Fibroblast of upper back skin (primary cell): ENCODE results near the gene KLF7.

ENCODE experiments used
- DNase-seq: peaks from one replicate; pipeline ENCODE4 v3.0.0-alpha.2; 2013

Gene KLF7

DNA sequence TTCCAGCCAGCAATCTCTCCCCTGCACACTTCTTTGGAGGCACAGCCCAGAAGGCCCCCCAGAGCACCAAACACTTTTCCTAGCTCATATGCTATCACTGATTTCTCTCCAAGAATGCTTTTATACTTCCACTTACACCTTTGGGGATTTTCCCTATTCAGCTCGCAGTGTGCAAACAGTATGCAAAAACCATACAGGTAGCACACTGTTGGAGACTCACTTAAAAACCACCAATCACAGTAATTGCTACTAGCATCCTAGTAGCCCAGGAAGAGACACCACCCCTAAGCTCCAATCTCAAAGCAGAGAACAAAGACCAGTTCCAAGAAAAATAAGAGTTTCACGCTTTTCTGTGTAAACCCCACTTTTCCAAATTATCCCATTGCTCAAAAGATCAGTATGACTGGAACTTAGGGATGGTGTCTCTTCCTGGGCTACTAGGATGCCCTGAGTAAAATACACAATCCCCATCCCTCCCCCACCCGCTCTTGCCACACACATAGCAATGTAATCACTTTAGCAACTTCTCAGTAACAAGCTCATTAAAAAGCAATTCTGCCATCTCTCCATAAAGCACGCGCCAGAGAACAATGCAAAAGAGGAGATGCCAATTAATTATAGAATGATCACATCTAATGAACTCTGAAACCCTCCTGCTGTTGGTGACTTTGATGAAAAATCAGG lies 43.0 kb downstream of the KLF7 start:
- DNase-seq: peak; percentile 32

DNA sequence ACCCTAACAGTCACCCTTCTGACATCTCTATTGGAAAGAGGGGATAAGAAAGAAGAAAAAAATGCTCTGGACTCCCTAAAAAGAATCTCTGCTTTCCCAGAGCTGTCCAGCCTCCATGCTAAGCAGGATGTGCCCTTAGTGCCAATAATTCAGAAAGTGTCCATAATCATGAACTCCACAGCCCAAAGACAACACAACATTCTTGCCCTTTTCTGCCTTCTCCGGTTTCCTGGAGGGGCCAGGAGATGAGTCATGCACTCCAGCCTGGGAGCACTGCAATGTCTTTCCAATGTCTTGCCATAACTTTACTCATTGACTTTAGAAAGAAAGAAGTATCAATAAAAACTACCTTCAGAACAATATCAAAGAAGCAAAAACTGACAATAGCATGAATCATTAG lies 44.0 kb downstream of the KLF7 start:
- DNase-seq: peak; percentile 78

DNA sequence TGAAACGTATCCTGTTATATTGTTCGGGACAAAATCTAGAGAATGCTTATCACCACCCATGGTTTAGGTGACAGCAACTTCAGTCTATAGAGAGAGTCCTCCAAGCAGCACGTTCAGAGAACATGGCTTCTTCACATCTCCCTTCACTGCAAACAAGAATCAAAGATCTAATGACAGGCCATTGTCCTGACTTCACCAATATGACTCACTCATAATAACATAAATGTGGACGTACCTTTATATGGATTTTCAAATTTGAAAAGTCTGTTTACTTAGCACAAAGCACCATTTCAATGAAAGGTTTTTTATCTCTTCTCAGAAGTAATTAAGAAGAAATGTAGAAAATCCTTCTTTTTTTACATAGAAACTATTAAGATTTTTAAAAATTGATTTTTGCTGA lies 46.7 kb downstream of the KLF7 start:
- DNase-seq: no peak

DNA sequence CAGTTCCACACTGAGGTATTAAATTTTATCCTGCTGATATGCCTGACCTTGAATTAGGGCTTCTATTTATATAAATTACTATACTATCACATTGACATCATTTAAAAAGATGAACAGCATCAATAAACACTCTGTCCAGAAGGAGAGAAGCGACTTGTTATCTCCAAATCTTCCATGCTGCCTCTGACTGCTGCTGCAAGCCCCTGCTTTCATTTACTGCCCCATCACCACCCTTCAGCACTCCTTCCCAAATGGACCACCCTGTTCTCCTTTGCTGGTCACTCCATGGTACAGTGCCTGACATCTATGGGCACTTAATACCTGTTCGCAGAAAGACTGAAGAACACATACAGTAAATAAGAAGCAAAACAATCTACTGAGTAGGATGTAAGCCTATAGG lies 48.1 kb downstream of the KLF7 start:
- no peak for DNase-seq

DNA sequence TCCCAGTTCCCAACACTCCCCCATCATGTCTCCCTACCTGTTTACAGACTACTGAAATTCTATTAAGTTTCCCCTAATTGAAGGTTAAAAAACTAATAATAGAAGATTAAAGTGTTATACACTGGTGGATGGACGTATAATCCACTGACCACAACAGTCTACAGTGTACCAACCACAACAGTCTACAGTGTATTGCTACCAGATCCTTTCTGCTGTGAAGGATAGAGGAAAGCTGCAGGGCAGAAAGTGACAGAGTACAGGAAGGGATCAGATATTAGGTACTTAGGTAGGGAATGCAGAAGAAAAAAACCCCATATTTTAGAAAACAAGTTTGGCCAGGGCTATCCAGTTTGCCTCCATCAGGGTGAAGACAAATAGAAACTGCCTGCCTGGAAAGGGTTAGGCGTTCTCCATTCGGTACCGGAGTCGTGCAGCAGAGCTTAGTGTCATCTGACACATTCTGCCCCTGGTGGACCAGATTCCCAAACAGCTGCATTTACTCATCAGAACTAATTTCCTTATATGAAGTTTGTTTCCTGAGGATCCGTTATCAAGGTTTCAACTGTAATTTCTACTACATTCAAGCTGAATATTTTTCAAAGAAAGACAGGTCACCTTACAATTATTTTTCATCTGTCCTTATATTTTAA lies 49.9 kb downstream of the KLF7 start:
- DNase-seq: no peak

DNA sequence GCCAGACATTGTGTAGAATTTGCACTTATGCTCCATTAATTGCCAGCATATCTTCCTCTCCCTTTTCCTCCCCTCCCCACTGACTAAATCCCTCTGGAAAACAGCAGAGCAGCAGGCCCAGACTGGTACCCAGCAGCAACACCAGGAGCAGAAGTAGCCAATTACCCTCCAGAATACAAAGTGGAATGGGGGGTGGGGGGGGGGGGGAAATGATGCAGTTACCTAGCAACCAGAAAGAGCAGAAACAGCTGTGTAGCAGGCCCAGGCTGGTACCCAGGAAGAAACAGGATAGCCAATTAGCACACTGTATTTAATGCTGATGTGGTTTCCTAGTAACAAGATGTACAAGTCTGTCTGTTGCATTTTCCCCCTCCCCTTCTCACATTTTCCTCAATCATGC lies 52.3 kb downstream of the KLF7 start:
- no peak for DNase-seq

DNA sequence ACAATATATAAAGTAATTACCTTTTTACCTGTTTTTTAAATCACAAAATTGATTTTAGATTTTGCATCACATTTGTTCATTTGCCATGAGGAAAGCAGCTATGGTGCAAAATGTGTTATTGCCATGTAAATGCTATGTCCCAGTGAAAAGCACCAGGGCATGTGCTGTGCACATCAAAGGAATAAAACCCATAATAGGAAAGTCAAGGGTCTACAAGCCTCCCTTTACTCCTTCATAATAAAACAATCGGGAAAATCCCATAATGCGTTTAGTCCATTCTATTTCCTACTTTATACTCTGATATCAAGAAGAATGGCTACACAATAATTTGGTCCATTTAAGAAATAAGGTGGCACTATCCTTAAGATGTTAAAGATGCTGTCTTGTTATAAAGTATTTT lies 53.0 kb downstream of the KLF7 start:
- DNase-seq: no peak

DNA sequence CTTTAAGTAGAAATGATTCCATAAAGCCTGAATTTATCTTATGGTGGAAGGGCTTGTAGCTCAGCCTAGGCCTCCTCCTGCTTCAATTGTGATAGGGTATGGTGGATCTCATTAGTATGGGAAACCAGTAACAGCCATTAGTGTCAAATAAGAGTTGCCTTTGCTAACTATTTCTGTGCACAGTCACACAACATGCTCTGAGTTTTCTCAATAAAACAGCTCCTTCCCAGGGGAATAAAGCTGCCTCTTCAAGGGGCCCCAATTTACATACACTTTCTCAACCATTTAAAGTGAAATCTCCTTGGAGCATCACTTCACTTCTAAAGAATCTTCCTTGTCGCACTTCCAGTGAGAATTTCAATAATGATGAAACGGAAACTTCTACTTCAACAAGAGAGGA lies 53.4 kb downstream of the KLF7 start:
- no peak for DNase-seq

DNA sequence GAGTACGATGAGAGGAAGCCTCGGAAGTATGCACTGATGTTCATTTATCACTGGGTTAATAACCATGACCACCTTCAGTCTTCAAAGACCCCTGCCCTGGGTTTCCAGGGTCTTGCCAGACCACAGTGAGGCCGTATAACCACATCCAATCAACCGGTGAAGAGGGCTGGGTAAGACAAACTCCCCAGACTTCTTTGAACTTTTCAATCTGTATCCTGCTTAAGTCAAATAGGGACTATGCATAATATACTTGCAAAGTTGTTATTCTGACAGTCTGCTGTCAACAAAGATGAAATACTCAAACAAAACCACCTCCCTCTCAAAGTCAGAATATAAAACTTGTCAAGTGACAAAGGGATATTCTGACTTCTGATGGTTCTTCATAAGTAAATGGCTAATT lies 54.0 kb downstream of the KLF7 start:
- DNase-seq: no peak

DNA sequence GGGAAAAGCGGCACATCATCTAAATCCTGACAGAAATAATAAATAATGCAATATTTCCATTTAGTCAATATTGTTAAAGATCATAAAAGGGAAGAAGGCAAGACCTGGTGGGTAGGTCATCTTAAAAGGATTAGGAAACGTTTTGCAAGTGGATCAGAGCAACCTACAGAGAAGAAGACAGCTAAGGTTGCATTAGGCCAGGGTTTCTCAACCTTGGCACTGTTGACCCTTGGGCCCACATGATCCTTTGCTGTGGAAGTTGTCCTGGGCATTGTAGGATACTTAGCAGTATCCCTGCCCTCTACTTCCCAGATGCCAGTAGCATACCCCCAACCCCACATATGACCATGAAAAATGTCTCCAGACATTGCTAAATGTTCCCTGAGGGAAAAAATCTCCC lies 55.0 kb downstream of the KLF7 start:
- no peak for DNase-seq

DNA sequence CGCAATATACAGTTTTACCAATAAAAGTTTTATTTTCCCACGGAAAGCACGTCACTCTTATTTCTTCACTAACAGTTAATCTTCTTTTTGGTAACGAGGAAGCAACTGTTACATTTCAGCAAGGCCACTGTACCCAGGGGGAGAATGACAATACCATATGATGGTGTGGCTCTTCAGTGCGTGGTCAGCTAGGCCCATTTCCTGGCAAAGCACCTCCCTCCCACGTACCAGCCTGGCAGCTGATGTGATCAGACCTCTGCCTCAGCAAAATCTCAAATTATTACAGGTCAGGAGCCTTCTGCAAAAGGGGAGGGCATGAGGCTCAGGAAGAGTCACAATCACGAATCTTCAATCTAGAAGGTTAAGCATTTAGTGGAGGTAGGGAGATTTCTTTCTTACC lies 55.4 kb downstream of the KLF7 start:
- DNase-seq: no peak

DNA sequence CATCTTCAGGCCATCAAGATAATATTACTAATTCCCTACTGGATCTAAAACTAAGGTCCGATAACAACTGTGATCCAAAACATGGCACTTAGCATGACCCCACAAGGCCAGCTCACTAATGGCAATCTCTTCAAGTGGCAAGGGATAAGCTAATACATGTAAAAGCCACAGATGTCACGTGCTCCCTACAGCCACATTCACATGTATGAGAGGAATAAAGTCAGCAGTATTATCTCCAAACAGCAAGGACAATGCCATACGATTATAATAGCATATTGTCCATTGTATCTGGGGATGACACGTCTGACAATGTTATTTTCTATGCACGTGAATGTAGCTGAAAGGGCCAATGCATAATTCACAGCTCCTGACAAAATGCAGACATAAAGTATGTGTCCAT lies 56.0 kb downstream of the KLF7 start:
- no peak for DNase-seq

DNA sequence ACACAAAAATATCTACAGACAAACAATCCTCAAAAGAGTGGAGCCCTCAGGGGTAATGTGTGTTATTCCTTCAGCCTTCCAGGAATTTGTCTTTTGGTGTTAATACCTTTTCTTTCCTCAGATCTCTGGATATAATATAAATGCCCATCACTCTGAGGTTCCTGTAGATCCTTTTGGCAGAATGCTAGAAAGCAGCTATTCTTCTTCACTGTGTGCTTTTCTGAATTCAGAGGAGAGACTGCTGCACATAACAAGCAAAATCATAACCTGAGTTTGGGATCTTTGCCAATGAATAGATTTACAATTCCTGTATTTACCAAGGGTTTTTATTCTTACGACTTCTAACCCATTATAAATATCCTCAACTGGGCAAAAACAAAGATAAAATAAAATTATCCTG lies 57.3 kb downstream of the KLF7 start:
- no peak for DNase-seq

DNA sequence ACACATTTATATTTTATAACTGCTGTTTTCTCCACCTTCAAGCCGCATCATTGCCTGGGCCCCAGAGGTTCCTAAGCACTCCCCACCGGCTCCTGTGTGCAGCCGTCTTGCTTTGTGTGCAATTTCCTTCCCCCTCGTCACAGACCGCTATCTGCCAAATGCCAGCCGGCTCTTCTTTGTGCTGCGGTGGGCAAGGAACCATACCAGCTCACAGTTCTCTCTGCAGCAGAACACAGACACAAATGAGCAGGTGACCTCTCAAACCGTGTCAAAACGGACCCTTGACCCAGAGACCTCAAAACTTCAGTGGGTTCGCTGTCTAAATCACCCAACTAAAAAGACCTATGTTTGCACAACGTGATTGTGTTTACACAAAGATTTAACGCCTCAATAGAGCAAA lies 58.2 kb downstream of the KLF7 start:
- DNase-seq: no peak

DNA sequence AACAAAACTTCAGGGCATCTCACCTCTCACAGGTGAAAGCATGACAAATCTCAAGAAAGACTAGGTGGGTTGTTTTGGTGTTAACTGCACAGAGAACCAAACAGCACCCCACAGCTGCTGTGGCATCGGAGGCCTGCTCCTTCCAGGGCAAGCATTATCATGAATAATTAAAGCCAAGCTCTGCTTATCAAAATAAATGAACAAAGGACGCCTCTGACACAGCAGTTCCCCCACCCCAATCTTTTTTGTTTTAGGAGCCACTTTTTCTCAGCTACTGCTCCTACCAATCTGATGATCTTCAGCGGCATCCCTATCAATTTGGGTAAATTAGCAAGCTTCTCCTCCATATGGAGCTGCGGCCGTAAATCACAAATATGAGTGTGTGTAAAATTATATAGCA lies 58.6 kb downstream of the KLF7 start:
- DNase-seq: no peak

DNA sequence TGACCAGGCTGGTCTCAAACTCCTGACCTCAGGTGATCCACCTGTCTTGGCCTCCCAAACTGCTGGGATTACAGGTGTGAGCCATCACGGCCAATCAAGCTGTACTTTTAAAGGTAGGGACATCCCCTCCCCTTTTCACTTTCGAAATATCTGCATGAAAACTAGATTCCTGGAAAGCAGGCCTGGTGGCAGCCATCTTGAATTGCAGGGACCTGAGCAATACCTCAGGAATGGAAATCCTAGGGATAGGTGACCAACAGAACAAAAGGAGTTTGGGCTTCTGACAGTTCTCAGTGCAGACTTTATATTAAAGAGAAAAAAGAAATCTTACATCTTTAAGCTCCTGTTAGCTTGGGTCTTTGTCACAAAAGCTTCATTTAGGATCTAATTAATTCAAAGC lies 62.6 kb downstream of the KLF7 start:
- peak; percentile 13 for DNase-seq

DNA sequence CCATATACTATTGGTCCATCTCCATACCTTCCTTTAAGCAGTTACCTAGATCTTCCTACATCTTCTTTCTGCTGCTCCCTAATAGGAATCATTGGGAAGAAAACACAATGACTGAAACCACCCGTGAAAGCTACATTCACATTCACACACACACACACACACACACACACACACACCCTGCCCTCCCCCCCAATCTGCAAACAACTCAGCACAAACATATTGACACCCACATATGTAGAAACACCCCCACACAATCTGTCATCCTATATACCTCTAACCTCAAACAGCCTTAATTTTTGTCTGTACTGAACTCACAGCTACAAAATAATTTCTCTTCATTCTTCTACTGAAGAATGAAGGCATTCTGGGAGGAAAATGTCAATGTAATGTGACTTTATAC lies 63.8 kb downstream of the KLF7 start:
- no peak for DNase-seq

DNA sequence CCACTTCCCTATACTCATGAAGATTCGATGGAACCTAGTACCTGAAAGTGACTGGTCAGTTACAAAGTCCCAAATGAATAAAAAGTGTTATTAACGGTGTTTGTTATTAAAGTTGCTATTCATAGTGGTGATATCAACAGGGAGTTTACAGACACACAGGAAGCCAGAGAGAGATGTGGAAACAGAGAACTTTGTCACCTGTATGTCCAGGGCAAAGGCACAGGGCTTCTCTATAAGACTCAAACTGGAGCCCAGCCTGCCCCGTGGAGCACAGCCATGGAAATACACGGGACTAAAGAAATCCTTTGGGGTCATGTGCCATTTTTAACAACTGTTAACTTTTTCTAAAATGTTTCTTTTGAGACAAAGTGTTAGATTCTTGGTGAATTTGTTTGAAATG lies 68.5 kb downstream of the KLF7 start:
- DNase-seq: no peak

DNA sequence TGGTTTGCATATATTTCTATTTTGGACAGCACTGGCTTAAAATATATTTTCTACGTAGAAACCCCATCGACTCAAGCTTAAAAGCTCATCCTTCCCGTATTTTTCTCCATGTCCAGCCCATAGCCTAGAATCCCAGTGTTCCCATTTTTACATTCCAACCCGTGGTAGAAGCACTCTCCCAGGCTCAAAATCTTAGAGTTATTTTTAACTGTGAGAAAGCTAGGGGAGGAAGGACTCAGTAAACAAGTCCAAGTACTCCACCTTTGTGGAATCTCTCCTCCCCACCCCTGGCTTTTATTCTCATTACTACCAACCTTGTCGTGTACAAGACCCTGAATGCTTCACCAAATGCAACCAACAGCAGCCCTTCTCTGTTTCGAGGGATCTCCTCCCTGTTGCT lies 69.8 kb downstream of the KLF7 start:
- DNase-seq: no peak

DNA sequence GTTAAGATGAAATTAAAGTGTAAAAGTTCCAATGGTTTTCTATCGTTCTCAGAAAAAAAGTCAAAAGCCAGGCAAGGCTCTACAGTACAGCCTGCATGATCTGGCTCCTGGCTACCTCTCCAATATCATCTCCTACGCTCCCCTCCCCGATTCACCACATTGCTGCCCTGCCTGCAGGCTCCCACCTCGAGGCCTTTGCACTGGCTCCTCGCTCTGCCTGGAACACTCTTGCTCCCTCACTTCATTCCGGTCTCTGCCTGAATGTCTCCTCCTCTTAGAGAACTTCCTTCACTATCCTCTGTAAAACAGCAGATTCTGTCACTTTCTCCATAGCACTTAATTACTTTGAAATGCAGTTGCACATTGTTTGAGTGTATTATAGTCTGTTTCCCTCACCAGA lies 72.5 kb downstream of the KLF7 start:
- no peak for DNase-seq

DNA sequence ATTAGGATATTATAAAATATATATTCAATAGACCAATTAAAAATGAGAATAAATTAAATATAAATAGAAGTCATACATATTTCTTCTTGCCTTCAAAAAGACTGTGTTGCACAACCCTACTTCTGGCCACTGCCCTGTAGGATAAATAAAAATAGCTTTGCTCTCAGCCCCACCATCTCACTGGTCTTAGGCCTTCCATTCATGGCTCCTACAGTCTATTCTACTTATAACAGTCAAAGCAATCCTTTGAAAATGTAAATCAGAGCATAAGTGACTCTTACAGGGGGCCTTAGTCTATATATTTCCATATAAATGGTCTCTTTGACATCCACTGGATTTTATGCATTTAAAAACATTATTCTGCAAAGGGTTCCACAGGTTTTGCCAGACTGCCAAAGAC lies 72.9 kb downstream of the KLF7 start:
- DNase-seq: no peak

DNA sequence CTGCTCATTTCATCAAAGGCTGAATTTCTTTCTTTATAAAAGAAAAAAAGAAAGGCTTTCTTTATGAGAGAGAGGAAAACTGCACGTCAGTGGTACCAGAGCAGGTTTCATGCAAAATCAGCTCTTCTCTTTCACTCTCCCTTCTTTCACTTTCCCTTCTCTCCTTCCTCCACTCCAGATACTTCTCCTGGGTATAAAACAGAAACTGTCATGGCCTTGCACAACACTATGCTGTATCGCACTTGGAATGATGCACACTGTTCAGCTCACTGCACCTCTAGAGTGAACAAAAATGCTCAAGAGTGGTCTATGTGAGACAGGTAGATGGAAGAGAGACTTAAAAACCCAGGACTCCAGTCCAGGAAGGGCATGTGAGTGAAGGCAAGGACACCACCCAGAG lies 73.8 kb downstream of the KLF7 start:
- no peak for DNase-seq

DNA sequence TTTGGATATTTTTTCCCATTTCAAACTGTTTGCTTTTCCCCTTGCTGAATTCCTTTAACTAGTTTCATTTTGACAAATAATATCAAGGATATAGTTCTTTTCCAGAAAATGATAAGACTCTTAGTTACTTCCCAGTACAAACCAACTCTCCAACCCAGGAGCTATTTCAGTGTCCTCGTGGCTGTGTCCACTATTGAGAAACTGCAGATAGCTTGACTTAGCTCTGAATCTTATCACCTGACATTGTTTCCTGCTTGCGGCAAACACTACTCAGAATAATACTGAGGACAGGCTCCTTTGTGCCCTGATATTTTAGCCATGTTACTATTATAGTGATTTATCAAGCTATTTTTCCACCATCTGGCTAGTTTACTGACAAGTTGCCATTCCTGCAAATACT lies 74.6 kb downstream of the KLF7 start:
- no peak for DNase-seq

DNA sequence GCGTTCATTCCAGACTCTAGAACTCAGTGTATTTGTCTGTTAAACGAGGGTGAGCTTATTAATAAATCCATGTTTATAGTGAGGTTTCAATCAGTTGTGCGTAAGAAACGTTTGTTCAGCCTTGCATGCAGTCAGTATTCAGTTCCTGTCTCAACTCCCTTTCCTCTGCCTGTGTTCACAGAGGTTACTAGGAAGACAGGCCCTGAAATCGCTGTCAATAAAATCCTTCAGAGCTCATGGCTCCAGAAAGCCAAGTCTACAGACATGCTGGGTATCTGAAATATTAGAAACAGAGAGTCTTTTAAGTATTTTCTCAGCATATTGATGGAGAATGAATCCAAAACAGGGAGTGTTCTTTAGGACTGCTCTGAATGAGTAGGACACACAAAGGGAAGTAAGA lies 75.4 kb downstream of the KLF7 start:
- no peak for DNase-seq

DNA sequence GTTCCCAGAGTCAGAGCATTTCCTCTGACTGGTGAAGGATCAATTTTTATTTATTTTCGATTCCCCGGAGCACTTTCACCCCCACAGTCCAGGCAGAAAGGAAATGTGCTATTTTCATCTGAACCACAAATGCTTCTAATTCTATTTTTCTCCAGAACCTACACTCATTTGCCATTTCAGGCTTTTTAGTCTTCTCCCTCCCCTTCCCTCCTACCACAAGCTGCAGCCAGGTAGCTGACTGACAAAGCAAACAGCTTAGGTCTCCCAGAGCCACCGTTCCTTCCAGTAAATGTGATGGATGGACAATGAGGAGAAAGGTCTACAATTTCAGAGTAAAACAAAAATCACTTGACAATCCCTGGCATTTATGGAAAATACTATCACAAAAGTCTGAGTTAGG lies 76.9 kb downstream of the KLF7 start:
- DNase-seq: no peak
